DND-41 (cell line): ENCODE results near the gene PET100.

ENCODE experiments used
- ATAC-seq: fragments of 200-7000 bp; cut with Tn5 transposase; 3 replicates; pipeline ENCODE4 v1.9.1; 2021; ENCODE audit warnings: low read depth; ENCODE audit not compliant: insufficient read depth
- DNase-seq: peaks from one replicate; pipeline ENCODE4 v3.0.0-alpha.2; 2020
- H2AFZ ChIP-seq: 2 replicates; pipeline ENCODE4 v1.6.0; 2012; ENCODE audit warnings: low read depth, low read length
- H3K27ac ChIP-seq: 2 replicates; pipeline ENCODE4 v1.5.1; 2012; ENCODE audit warnings: low read length, inconsistent platforms
- H3K27me3 ChIP-seq: fragments of 200-600 bp; sonication (generic); 2 replicates; pipeline ENCODE4 v1.6.0; 2012; ENCODE audit warnings: low read length, mild to moderate bottlenecking, inconsistent platforms; ENCODE audit not compliant: insufficient read depth, poor library complexity
- H3K36me3 ChIP-seq: 2 replicates; pipeline ENCODE4 v1.5.1; 2012; ENCODE audit warnings: low read length, inconsistent platforms; ENCODE audit not compliant: insufficient read depth
- H3K4me1 ChIP-seq: 2 replicates; pipeline ENCODE4 v1.5.1; 2012; ENCODE audit warnings: mild to moderate bottlenecking, low read length; ENCODE audit not compliant: insufficient read depth
- H3K4me2 ChIP-seq: 2 replicates; pipeline ENCODE4 v1.6.0; 2012; ENCODE audit warnings: mild to moderate bottlenecking, moderate library complexity, low read length, inconsistent platforms; ENCODE audit not compliant: insufficient read depth
- H3K4me3 ChIP-seq, 2 experiments: fragments of 200-600 bp in 1 of 2; shearing (Covaris generic) in 1 of 2; 2 replicates each; pipeline ENCODE4 v1.5.1; 2012 to 2016; ENCODE audit warnings: inconsistent platforms in 2 of 2, low read length in 2 of 2, mild to moderate bottlenecking in 2 of 2, low read depth in 1 of 2, moderate library complexity in 1 of 2
- H3K79me2 ChIP-seq: 2 replicates; pipeline ENCODE4 v1.6.0; 2012; ENCODE audit warnings: low read length, inconsistent platforms; ENCODE audit not compliant: insufficient read depth
- H3K9ac ChIP-seq: 2 replicates; pipeline ENCODE4 v1.6.0; 2012; ENCODE audit warnings: low read depth, mild to moderate bottlenecking, inconsistent platforms, low read length, moderate library complexity
- H3K9me3 ChIP-seq: 2 replicates; pipeline ENCODE4 v1.5.1; 2012; ENCODE audit warnings: low read length, moderate library complexity, mild to moderate bottlenecking, inconsistent platforms; ENCODE audit not compliant: insufficient read depth, severe bottlenecking
- H4K20me1 ChIP-seq: 2 replicates; pipeline ENCODE4 v1.6.0; 2012; ENCODE audit warnings: low read length; ENCODE audit not compliant: insufficient read depth
- CTCF ChIP-seq: IDR thresholded peaks from 2 replicates; pipeline ENCODE4 v1.5.1; 2012; ENCODE audit warnings: borderline replicate concordance, low read length, moderate library complexity, mild to moderate bottlenecking; ENCODE audit not compliant: poor library complexity, severe bottlenecking; ENCODE audit errors: extremely low read depth
- EZH2 ChIP-seq: IDR thresholded peaks from 3 replicates; pipeline ENCODE4 v1.6.1; 2012; ENCODE audit warnings: borderline replicate concordance, low read depth, mild to moderate bottlenecking, moderate library complexity, low read length, inconsistent platforms; ENCODE audit not compliant: severe bottlenecking

Gene PET100

GRCh38 chr19:7680606-7681339 lies 51.2 kb downstream of the PET100 start, which contains the start of gene TRAPPC5:
Gene TRAPPC5 (plus strand): TSS chr19:7680833. CDS start chr19:7682254, 1,421 bp downstream.
- H3K79me2 ChIP-seq = peaks cover 26% of the 10 kb centered on the region
- peak within 1 kb of the TSS; percentile 88 for H2AFZ ChIP-seq
- peak within 1 kb of the TSS; percentile 94 for H3K9ac ChIP-seq
- no peaks in the 10 kb centered on the region for H3K9me3 ChIP-seq
- peak within 1 kb of the TSS; percentile 88 to 90 for H3K4me3 ChIP-seq
- H4K20me1 ChIP-seq = peaks cover 18% of the 10 kb centered on the region
- H3K27me3 ChIP-seq = no peaks in the 10 kb centered on the region
- H3K4me1 ChIP-seq = peaks cover 42% of the 10 kb centered on the region
- H3K4me2 ChIP-seq = peak within 1 kb of the TSS; percentile 58
- TF ChIP-seq CTCF = peak; percentile 97
- no peak for TF ChIP-seq EZH2
- peak; percentile 89 for DNase-seq
- peak; percentile 65 for ATAC-seq
- H3K36me3 ChIP-seq = peaks cover 22% of the 10 kb centered on the region
- peak within 1 kb of the TSS; percentile 82 for H3K27ac ChIP-seq
